H1 (cell line): ENCODE measurements around the gene GAK. TPM values are rescaled to one million over a fixed set of nuclear protein-coding genes. Genes with fewer than 3 reads are reported as not detected.

Source experiments
- CTCF ChIA-PET: fragments of 300-600 bp; sonication (Branson Sonifier 250); formaldehyde crosslinking; loops from one replicate; lab custom pipeline; 2021; ENCODE audit not compliant: partially characterized antibody; lab: Charles Lee
- POLR2A ChIA-PET: fragments of 300-600 bp; sonication (Branson Sonifier 250); formaldehyde crosslinking; loops from one replicate; lab custom pipeline; 2021; ENCODE audit warnings: inconsistent platforms; ENCODE audit not compliant: partially characterized antibody; lab: Charles Lee
- DNase-seq, 2 experiments: peaks; one replicate each; pipeline versions ENCODE4 v3.0.0 to v3.0.0-alpha.2; 2010 to 2022; ENCODE audit warnings: low spot score in 2 of 2, low read depth in 1 of 2, mixed read lengths in 1 of 2
- FAIRE-seq: peaks from 2 replicates; lab custom pipeline; 2011; peaks lifted over from hg19 to GRCh38; lab: Jason Lieb, UNC
- H2AFZ ChIP-seq: 2 replicates; pipeline ENCODE4 v1.8.1; 2012; ENCODE audit warnings: low read length, inconsistent platforms
- H2AK5ac ChIP-seq: 2 replicates; pipeline ENCODE4 v1.6.1; 2013; ENCODE audit warnings: low read depth, low read length
- H2BK120ac ChIP-seq: replicated peaks from 2 replicates; pipeline ENCODE3; 2013; ENCODE audit warnings: low read depth, low read length, inconsistent platforms
- H2BK12ac ChIP-seq: 2 replicates; pipeline ENCODE4 v1.6.1; 2013; ENCODE audit warnings: low read depth, low read length
- H2BK15ac ChIP-seq: 2 replicates; pipeline ENCODE4 v1.6.1; 2013; ENCODE audit warnings: low read length
- H2BK20ac ChIP-seq: 2 replicates; pipeline ENCODE4 v1.6.1; 2013; ENCODE audit warnings: low read length
- H2BK5ac ChIP-seq: 2 replicates; pipeline ENCODE4 v1.6.1; 2013; ENCODE audit warnings: low read depth, low read length
- H3K14ac ChIP-seq: 2 replicates; pipeline ENCODE4 v1.6.1; 2013; ENCODE audit warnings: inconsistent platforms; ENCODE audit not compliant: insufficient read length
- H3K18ac ChIP-seq: 2 replicates; pipeline ENCODE4 v1.6.1; 2013; ENCODE audit warnings: low read length; ENCODE audit errors: extremely low read depth
- H3K23ac ChIP-seq: 2 replicates; pipeline ENCODE4 v1.6.1; 2013; ENCODE audit warnings: inconsistent platforms; ENCODE audit not compliant: insufficient read length
- H3K23me2 ChIP-seq: 2 replicates; pipeline ENCODE4 v1.6.1; 2013; ENCODE audit warnings: low read depth, low read length
- H3K27ac ChIP-seq: 2 replicates; pipeline ENCODE4 v1.6.1; 2011; ENCODE audit warnings: low read depth, low read length, inconsistent platforms
- H3K27me3 ChIP-seq, 4 experiments: replicated peaks in 1 of 4; 1 replicate in 1 of 4; 2 replicates in 3 of 4; pipeline versions ENCODE4 v1.6.1 to v1.8.1; 2011 to 2013; ENCODE audit warnings: low read length in 3 of 4, mild to moderate bottlenecking in 3 of 4, inconsistent platforms in 2 of 4, mixed read lengths in 2 of 4, moderate library complexity in 1 of 4; ENCODE audit not compliant: control insufficient read depth in 3 of 4, insufficient read depth in 3 of 4; ENCODE audit errors: extremely low read depth in 1 of 4
- H3K36me3 ChIP-seq, 4 experiments: 2 replicates each; pipeline versions ENCODE4 v1.6.1 to v1.8.1; 2011 to 2013; ENCODE audit warnings: mild to moderate bottlenecking in 4 of 4, low read length in 3 of 4, moderate library complexity in 2 of 4, control low read depth in 1 of 4, inconsistent platforms in 1 of 4; ENCODE audit not compliant: insufficient read depth in 4 of 4, control insufficient read depth in 2 of 4
- H3K4ac ChIP-seq: replicated peaks from 2 replicates; pipeline ENCODE3; 2013; ENCODE audit warnings: low read length, low read depth, mixed read lengths, inconsistent platforms; ENCODE audit not compliant: insufficient read length
- H3K4me1 ChIP-seq, 4 experiments: replicated peaks in 1 of 4; 1 replicate in 1 of 4; 2 replicates in 3 of 4; pipeline versions ENCODE4 v1.6.1 to v1.8.1; 2011 to 2013; ENCODE audit warnings: low read length in 3 of 4, inconsistent platforms in 2 of 4, mixed read lengths in 1 of 4; ENCODE audit not compliant: insufficient read depth in 4 of 4, control insufficient read depth in 3 of 4
- H3K4me2 ChIP-seq, 2 experiments: 2 replicates each; pipeline versions ENCODE4 v1.6.1 to v1.8.1; 2011 to 2013; ENCODE audit warnings: low read depth in 2 of 2, low read length in 2 of 2, control low read depth in 1 of 2, inconsistent platforms in 1 of 2, mild to moderate bottlenecking in 1 of 2; ENCODE audit not compliant: insufficient read depth in 1 of 2
- H3K4me3 ChIP-seq, 4 experiments: fragments of 200-600, 300-600 bp in 1 of 4; sonication (generic), shearing (Covaris generic), sonication (Bioruptor Twin) in 1 of 4; 2 replicates each; pipeline versions ENCODE4 v1.5.1 to v1.8.1; 2011 to 2016; ENCODE audit warnings: low read length in 4 of 4, low read depth in 3 of 4, control low read depth in 2 of 4, inconsistent platforms in 2 of 4, mild to moderate bottlenecking in 2 of 4, mixed read lengths in 1 of 4, moderate library complexity in 1 of 4; ENCODE audit not compliant: insufficient read depth in 2 of 4; ENCODE audit errors: extremely low read depth in 1 of 4
- H3K56ac ChIP-seq: replicated peaks from 2 replicates; pipeline ENCODE3; 2013; ENCODE audit warnings: low read depth, mild to moderate bottlenecking, mixed read lengths, low read length, inconsistent platforms; ENCODE audit not compliant: insufficient read length
- H3K79me1 ChIP-seq: 2 replicates; pipeline ENCODE4 v1.6.1; 2013; ENCODE audit warnings: low read depth, low read length, control low read depth
- H3K79me2 ChIP-seq, 2 experiments: 2 replicates each; pipeline versions ENCODE4 v1.6.1 to v1.8.1; 2012 to 2013; ENCODE audit warnings: low read length in 2 of 2, mild to moderate bottlenecking in 2 of 2, inconsistent platforms in 1 of 2; ENCODE audit not compliant: insufficient read depth in 2 of 2, control insufficient read depth in 1 of 2
- H3K9ac ChIP-seq, 4 experiments: replicated peaks in 1 of 4; 1 replicate in 1 of 4; 2 replicates in 3 of 4; pipeline versions ENCODE4 v1.6.1 to v1.8.1; 2011 to 2013; ENCODE audit warnings: low read depth in 3 of 4, low read length in 3 of 4, control low read depth in 2 of 4, mild to moderate bottlenecking in 2 of 4, moderate library complexity in 2 of 4, inconsistent platforms in 1 of 4; ENCODE audit errors: extremely low read depth in 1 of 4
- H3K9me3 ChIP-seq, 2 experiments: 2 replicates each; pipeline versions ENCODE4 v1.6.1 to v1.8.1; 2012 to 2013; ENCODE audit warnings: mild to moderate bottlenecking in 2 of 2, moderate library complexity in 2 of 2, control low read depth in 1 of 2, inconsistent platforms in 1 of 2, low read depth in 1 of 2, low read length in 1 of 2, mixed read lengths in 1 of 2; ENCODE audit not compliant: insufficient read depth in 2 of 2
- H4K20me1 ChIP-seq, 2 experiments: replicated peaks in 1 of 2; 2 replicates each; pipeline versions ENCODE3 to v1.8.1; 2011 to 2013; ENCODE audit warnings: inconsistent platforms in 2 of 2, low read length in 2 of 2, mild to moderate bottlenecking in 1 of 2; ENCODE audit not compliant: insufficient read depth in 2 of 2, control insufficient read depth in 1 of 2
- H4K5ac ChIP-seq: 2 replicates; pipeline ENCODE4 v1.6.1; 2013; ENCODE audit warnings: low read length, low read depth, mixed read lengths, inconsistent platforms; ENCODE audit not compliant: insufficient read length
- H4K8ac ChIP-seq: 2 replicates; pipeline ENCODE4 v1.8.0; 2013; ENCODE audit warnings: mild to moderate bottlenecking, moderate library complexity, low read length, inconsistent platforms; ENCODE audit not compliant: insufficient read depth; ENCODE audit errors: extremely low read depth
- H4K91ac ChIP-seq: replicated peaks from 2 replicates; pipeline ENCODE3; 2013; ENCODE audit warnings: low read length, mixed read lengths, inconsistent platforms; ENCODE audit not compliant: insufficient read length
- CHD2 ChIP-seq: IDR thresholded peaks from 2 replicates; pipeline ENCODE4 v1.6.1; 2012; ENCODE audit warnings: low read length, improper control_type of control experiment
- HDAC6 ChIP-seq: IDR thresholded peaks from one replicate; pipeline ENCODE4 v1.7.1; 2012; ENCODE audit warnings: low read depth, mild to moderate bottlenecking, inconsistent platforms, low read length, moderate library complexity
- KDM1A ChIP-seq: fragments of 200-600, 300-600 bp; sonication (generic); IDR thresholded peaks from 2 replicates; pipeline ENCODE4 v1.7.1; 2016; ENCODE audit warnings: mild to moderate bottlenecking, low read length, borderline replicate concordance
- POLR2AphosphoS5 ChIP-seq: IDR thresholded peaks from 2 replicates; pipeline ENCODE4 v1.6.1; 2011; ENCODE audit warnings: low read depth, low read length
- WGBS, 2 experiments: shearing (Covaris generic) in 1 of 2; methylation state at CpG; one replicate each; pipeline versions ENCODE4 v1.1.6 to v1.1.7; 2013 to 2015; ENCODE audit warnings: low lambda C conversion rate in 2 of 2, mixed read lengths in 2 of 2, inconsistent platforms in 1 of 2, low coverage in 1 of 2, missing lambda C conversion rate in 1 of 2; ENCODE audit not compliant: insufficient replicate concordance in 2 of 2, insufficient coverage in 1 of 2, insufficient read length in 1 of 2; ENCODE audit errors: extremely low coverage in 1 of 2, missing lambda C conversion rate in 1 of 2; 5-methylcytosine and 5-hydroxymethylcytosine counted together
- polyA plus RNA-seq, 7 experiments: library from polyadenylated mRNA; depleted of rRNA in 3 of 7; stranded (reverse) in 5 of 7; unstranded in 2 of 7; fragments of >200 nt in 5 of 7; fragments of 200-250 nt in 2 of 7; gene quantifications; 1 replicate in 5 of 7; 2 replicates in 1 of 7; 4 replicates in 1 of 7; pipeline versions ENCODE4 v1.2.1 to v1.2.3, GENCODE V29; 2011 to 2013; ENCODE audit warnings: missing spikeins in 2 of 7, mixed read lengths in 2 of 7
- total RNA-seq: library from RNA; stranded (reverse); fragmentation: NEBNext Ultra II Directional; extraction: Animal tissue kit (Norgen Biotek cat#: 25700); gene quantifications from 2 replicates; pipeline ENCODE4 v1.2.1, GENCODE V29; 2021

The GAK gene
- total and polyA plus RNA-seq, 2 of the 8 experiments (the other 6 are each of a cell fraction or from before 2014, with no cell fraction given): 31.5 to 70.8 TPM

DNA sequence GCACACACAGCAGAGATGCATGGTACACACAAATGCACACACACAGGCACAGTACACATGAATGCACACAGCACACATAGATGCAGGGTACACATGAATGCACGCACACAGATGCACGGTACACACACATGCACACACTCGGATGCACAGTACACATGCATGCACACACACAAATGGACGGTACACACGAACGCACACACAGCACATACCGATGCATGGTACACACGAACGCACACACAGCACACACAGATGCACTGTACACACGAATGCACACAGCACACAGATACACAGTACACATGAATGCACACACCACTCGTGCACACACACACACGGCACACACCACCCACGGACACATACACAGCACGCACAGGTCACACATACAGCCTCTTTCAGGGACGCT lies 62.3 kb downstream of the GAK start:
- Histone ChIP-seq H4K8ac (no peak overlapping the region), H3K9me3 (peaks cover 0 to 8% of the 10 kb centered on the region in 2 experiments; a peak in 1 of 4 replicates), H3K23ac (no peak overlapping the region), H3K79me2 (no peaks in the 10 kb centered on the region), H3K23me2 (peaks cover 3% of the 10 kb centered on the region; the same call in 1 of the 2 replicates), H2AFZ (no peak overlapping the region), H2AK5ac (no peak overlapping the region; the same call in 1 of the 2 replicates), H3K36me3 (peaks cover under 1 to 36% (median 20%) of the 10 kb centered on the region in 4 experiments; a peak in 5 of 8 replicates), H2BK20ac (no peak overlapping the region), H3K27ac (no peak overlapping the region), H4K5ac (no peak overlapping the region), H3K4me1 (no peaks in the 10 kb centered on the region), H2BK12ac (no peak overlapping the region), H3K4me3 (no peak overlapping the region), H3K18ac (no peak overlapping the region), H3K14ac (no peak overlapping the region), H2BK15ac (no peak overlapping the region), H3K56ac (no peak overlapping the region), H3K27me3 (no peaks in the 10 kb centered on the region), H3K4me2 (no peak overlapping the region), H2BK120ac (no peak overlapping the region), H3K4ac (peak overlapping the region; percentile 78), H4K20me1 (peaks cover 0 to 18% of the 10 kb centered on the region in 2 experiments), H3K9ac (no peak overlapping the region; a peak in 1 of 7 replicates), H4K91ac (peak overlapping the region; percentile 54), H3K79me1 (peaks cover 3% of the 10 kb centered on the region), H2BK5ac (no peak overlapping the region)
- ChIA-PET CTCF (no interaction called here), POLR2A (no interaction called here)
- DNase-seq: no peak
- FAIRE-seq: no peak
- WGBS, 2 experiments: 94% methylated on average over 15 of the region's 15 CpGs; no CpG with 5 or more reads in 1 of the 2 experiments
- peak; percentile 31; the same call in 1 of the 2 replicates for TF ChIP-seq KDM1A
- TF ChIP-seq CHD2: no peak
- TF ChIP-seq POLR2AphosphoS5: peak; percentile 44; the same call in 1 of the 2 replicates
- TF ChIP-seq HDAC6: no peak
